ENCODE measurements around the gene CD300A.
"Not testable (repeated sequence)": the region's sequence is repeated elsewhere in the genome, so short reads cannot be mapped to it uniquely, and the experiment has no call there.

Gene CD300A

GRCh38 chr17:74502861-74503260 lies 36.4 kb downstream of the CD300A start:
- H3K4me3 ChIP-seq (ENCODE audit: low read length): no peak overlapping the region
- H2AFZ ChIP-seq (ENCODE audit: low read depth, low read length): no peak overlapping the region
- no peaks in the 10 kb centered on the region for H3K9me3 ChIP-seq (ENCODE audit: insufficient read depth, low read length)
- TF ChIP-seq CTCF (IDR thresholded peaks at IDR 0.05; ENCODE audit: low read depth, low read length): no peak
- no peak for TF ChIP-seq EZH2phosphoT487 (IDR thresholded peaks at IDR 0.05; ENCODE audit: low read depth)
- H3K27me3 ChIP-seq (ENCODE audit: low read depth, low read length): peaks cover 8% of the 10 kb centered on the region
- H3K4me1 ChIP-seq (ENCODE audit: low read length): no peaks in the 10 kb centered on the region
- no peak overlapping the region for H3K9ac ChIP-seq (ENCODE audit: low read length)
- no peak overlapping the region for H3K27ac ChIP-seq (ENCODE audit: low read length)
- H3K79me2 ChIP-seq (ENCODE audit: low read length): no peaks in the 10 kb centered on the region
- H3K4me2 ChIP-seq (ENCODE audit: low read length): no peak overlapping the region
- no peaks in the 10 kb centered on the region for H4K20me1 ChIP-seq (ENCODE audit: insufficient read depth, low read length)
- H3K36me3 ChIP-seq (replicated peaks; ENCODE audit: low read depth, low read length): no peaks in the 10 kb centered on the region

- not testable (repeated sequence) for H3K4me2 ChIP-seq (ENCODE audit: low read length); H3K27ac ChIP-seq (ENCODE audit: low read length); H3K4me3 ChIP-seq (ENCODE audit: low read length); H3K4me1 ChIP-seq (ENCODE audit: low read length); H3K9me3 ChIP-seq (ENCODE audit: insufficient read depth, low read length); H3K79me2 ChIP-seq (ENCODE audit: low read length); H3K36me3 ChIP-seq (replicated peaks; ENCODE audit: low read depth, low read length); H3K9ac ChIP-seq (ENCODE audit: low read length); H4K20me1 ChIP-seq (ENCODE audit: insufficient read depth, low read length); H2AFZ ChIP-seq (ENCODE audit: low read depth, low read length); H3K27me3 ChIP-seq (ENCODE audit: low read depth, low read length)
These were observed 37.5 kb downstream of the CD300A start for GRCh38 chr17:74503949-74504348.

- Histone ChIP-seq H4K20me1 (ENCODE audit: insufficient read depth, low read length) (no peaks in the 10 kb centered on the region), H3K79me2 (ENCODE audit: low read length) (no peaks in the 10 kb centered on the region), H3K27ac (ENCODE audit: low read length) (no peak overlapping the region), H2AFZ (ENCODE audit: low read depth, low read length) (no peak overlapping the region), H3K4me1 (ENCODE audit: low read length) (no peaks in the 10 kb centered on the region), H3K9me3 (ENCODE audit: insufficient read depth, low read length) (no peaks in the 10 kb centered on the region), H3K27me3 (ENCODE audit: low read depth, low read length) (peaks cover 23% of the 10 kb centered on the region), H3K36me3 (replicated peaks; ENCODE audit: low read depth, low read length) (no peaks in the 10 kb centered on the region), H3K4me2 (ENCODE audit: low read length) (no peak overlapping the region), H3K4me3 (ENCODE audit: low read length) (no peak overlapping the region), H3K9ac (ENCODE audit: low read length) (no peak overlapping the region)
- TF ChIP-seq CTCF (IDR thresholded peaks at IDR 0.05; ENCODE audit: low read depth, low read length) (no peak), EZH2phosphoT487 (IDR thresholded peaks at IDR 0.05; ENCODE audit: low read depth) (no peak)
These were observed 41.7 kb downstream of the CD300A start for GRCh38 chr17:74508156-74508555.

GRCh38 chr17:74512036-74512435 lies 45.6 kb downstream of the CD300A start:
- H3K4me2 ChIP-seq (ENCODE audit: low read length): no peak overlapping the region
- H3K9me3 ChIP-seq (ENCODE audit: insufficient read depth, low read length): 0 out of 2 replicates have a peak, but pooled peaks cover 6% of the 10 kb centered on the region
- TF ChIP-seq CTCF (IDR thresholded peaks at IDR 0.05; ENCODE audit: low read depth, low read length) (no peak), EZH2phosphoT487 (IDR thresholded peaks at IDR 0.05; ENCODE audit: low read depth) (no peak)
- H3K79me2 ChIP-seq (ENCODE audit: low read length): no peaks in the 10 kb centered on the region
- H3K27me3 ChIP-seq (ENCODE audit: low read depth, low read length): peaks cover 19% of the 10 kb centered on the region
- H3K27ac ChIP-seq (ENCODE audit: low read length): no peak overlapping the region
- H3K4me1 ChIP-seq (ENCODE audit: low read length): no peaks in the 10 kb centered on the region
- H3K9ac ChIP-seq (ENCODE audit: low read length): no peak overlapping the region
- H2AFZ ChIP-seq (ENCODE audit: low read depth, low read length): no peak overlapping the region
- H3K4me3 ChIP-seq (ENCODE audit: low read length): no peak overlapping the region
- no peaks in the 10 kb centered on the region for H4K20me1 ChIP-seq (ENCODE audit: insufficient read depth, low read length)
- H3K36me3 ChIP-seq (replicated peaks; ENCODE audit: low read depth, low read length): no peaks in the 10 kb centered on the region

- no peaks in the 10 kb centered on the region for H3K79me2 ChIP-seq (ENCODE audit: low read length)
These were observed 46.2 kb downstream of the CD300A start for GRCh38 chr17:74512624-74513091.

More at GRCh38 chr17:74512624-74513091, 46.2 kb downstream of the CD300A start:
- peaks cover 18% of the 10 kb centered on the region for H3K27me3 ChIP-seq (ENCODE audit: low read depth, low read length)
- H3K4me3 ChIP-seq (ENCODE audit: low read length): no peak overlapping the region
- no peaks in the 10 kb centered on the region for H3K36me3 ChIP-seq (replicated peaks; ENCODE audit: low read depth, low read length)
- no peak overlapping the region for H3K4me2 ChIP-seq (ENCODE audit: low read length)
- TF ChIP-seq EZH2phosphoT487 (IDR thresholded peaks at IDR 0.05; ENCODE audit: low read depth): no peak
- TF ChIP-seq CTCF (IDR thresholded peaks at IDR 0.05; ENCODE audit: low read depth, low read length): no peak
- H3K4me1 ChIP-seq (ENCODE audit: low read length): no peaks in the 10 kb centered on the region
- 0 out of 2 replicates have a peak, but pooled peaks cover 6% of the 10 kb centered on the region for H3K9me3 ChIP-seq (ENCODE audit: insufficient read depth, low read length)
- H2AFZ ChIP-seq (ENCODE audit: low read depth, low read length): no peak overlapping the region
- no peak overlapping the region for H3K27ac ChIP-seq (ENCODE audit: low read length)
- no peaks in the 10 kb centered on the region for H4K20me1 ChIP-seq (ENCODE audit: insufficient read depth, low read length)
- H3K9ac ChIP-seq (ENCODE audit: low read length): no peak overlapping the region
